ENCODE data around the gene KRT79.

DNA sequence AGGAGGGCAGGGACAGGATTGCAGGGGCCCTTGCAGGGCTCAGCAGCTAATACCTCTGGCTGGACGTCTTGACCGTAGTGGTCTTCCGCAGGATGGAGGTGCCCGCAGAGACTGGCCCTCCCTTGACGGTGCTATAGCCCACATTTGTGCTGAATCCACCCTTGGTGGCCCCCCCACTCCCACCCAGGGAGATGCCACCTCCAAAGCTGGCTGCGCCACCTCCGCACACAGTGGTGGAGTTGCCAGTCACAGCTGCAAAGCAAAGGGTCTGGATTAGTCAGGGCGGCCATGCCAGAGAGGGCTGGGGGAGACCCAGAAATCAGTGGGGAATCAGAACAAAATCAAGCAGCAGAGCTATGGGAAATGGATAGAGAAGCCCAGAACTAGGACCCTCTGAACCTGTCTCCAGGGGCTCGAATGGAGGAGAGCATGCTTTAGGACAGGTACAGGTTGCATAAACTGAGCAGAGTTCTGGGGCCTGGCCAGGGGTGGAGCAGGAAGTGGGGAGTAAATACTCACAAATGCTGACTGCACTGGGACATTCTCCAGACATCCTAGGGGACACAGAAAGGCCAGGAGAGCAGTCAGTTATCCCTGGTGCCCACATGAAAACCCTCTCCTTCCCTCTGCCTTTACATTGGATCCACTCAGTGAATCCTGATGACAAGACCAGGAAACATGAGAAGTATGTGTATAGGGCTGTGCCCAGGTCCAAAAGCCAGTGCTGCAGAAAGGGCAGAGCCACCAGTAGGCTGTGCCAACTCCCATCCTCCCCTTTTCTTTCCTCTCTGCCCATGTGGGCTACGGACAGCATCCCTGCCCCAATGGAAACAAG lies 12.1 kb downstream of the KRT79 start:
- no peak for TF ChIP-seq POLR2AphosphoS5 (IDR thresholded peaks at IDR 0.05; ENCODE audit: low read depth, low read length)
- TF ChIP-seq, protein P1, sequence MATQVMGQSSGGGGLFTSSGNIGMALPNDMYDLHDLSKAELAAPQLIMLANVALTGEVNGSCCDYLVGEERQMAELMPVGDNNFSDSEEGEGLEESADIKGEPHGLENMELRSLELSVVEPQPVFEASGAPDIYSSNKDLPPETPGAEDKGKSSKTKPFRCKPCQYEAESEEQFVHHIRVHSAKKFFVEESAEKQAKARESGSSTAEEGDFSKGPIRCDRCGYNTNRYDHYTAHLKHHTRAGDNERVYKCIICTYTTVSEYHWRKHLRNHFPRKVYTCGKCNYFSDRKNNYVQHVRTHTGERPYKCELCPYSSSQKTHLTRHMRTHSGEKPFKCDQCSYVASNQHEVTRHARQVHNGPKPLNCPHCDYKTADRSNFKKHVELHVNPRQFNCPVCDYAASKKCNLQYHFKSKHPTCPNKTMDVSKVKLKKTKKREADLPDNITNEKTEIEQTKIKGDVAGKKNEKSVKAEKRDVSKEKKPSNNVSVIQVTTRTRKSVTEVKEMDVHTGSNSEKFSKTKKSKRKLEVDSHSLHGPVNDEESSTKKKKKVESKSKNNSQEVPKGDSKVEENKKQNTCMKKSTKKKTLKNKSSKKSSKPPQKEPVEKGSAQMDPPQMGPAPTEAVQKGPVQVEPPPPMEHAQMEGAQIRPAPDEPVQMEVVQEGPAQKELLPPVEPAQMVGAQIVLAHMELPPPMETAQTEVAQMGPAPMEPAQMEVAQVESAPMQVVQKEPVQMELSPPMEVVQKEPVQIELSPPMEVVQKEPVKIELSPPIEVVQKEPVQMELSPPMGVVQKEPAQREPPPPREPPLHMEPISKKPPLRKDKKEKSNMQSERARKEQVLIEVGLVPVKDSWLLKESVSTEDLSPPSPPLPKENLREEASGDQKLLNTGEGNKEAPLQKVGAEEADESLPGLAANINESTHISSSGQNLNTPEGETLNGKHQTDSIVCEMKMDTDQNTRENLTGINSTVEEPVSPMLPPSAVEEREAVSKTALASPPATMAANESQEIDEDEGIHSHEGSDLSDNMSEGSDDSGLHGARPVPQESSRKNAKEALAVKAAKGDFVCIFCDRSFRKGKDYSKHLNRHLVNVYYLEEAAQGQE (IDR thresholded peaks at IDR 0.05; ENCODE audit: insufficient read depth in 1 of 2, low read depth in 2 of 2, low read length in 1 of 2) = no peak

Measured in Panc1 (cell line).